ENCODE results near the gene LRP4. TPM values are rescaled to one million over a fixed set of nuclear protein-coding genes. Genes with fewer than 3 reads are reported as not detected.

Gene LRP4
- total and polyA plus RNA-seq, 2 of the 13 experiments (the other 11 are each of a cell fraction or from before 2014, with no cell fraction given): 4.7 to 13.3 TPM

- TF ChIP-seq ZNF124 (CRISPR knock-in tag; IDR thresholded peaks at IDR 0.05): peak; percentile 60
- peak; percentile 65; the same call in 1 of the 2 replicates for TF ChIP-seq HOXA9 (CRISPR knock-in tag; IDR thresholded peaks at IDR 0.05; ENCODE audit: borderline replicate concordance)
- TF ChIP-seq ELF4 (CRISPR knock-in tag; IDR thresholded peaks at IDR 0.05; ENCODE audit: borderline replicate concordance): no peak
- TF ChIP-seq KIAA2018 (CRISPR knock-in tag; IDR thresholded peaks at IDR 0.05; ENCODE audit: borderline replicate concordance): no peak
- TF ChIP-seq SMARCC2 (IDR thresholded peaks at IDR 0.05): no peak
- no peak for TF ChIP-seq ZNF572 (CRISPR knock-in tag; IDR thresholded peaks at IDR 0.05)
- no peak for TF ChIP-seq PRDM10 (CRISPR knock-in tag; IDR thresholded peaks at IDR 0.05; ENCODE audit: low read depth)
- TF ChIP-seq ZSCAN30 (CRISPR knock-in tag; IDR thresholded peaks at IDR 0.05): no peak
- TF ChIP-seq ZNF44 (CRISPR knock-in tag; IDR thresholded peaks at IDR 0.05): no peak
- TF ChIP-seq GZF1 (CRISPR knock-in tag; IDR thresholded peaks at IDR 0.05): 0 out of 2 replicates have a peak, but pooled peaks have one; percentile 40
- TF ChIP-seq ZNF883 (CRISPR knock-in tag; IDR thresholded peaks at IDR 0.05; ENCODE audit: not compliant biosample characterization): peak; percentile 61
- TF ChIP-seq PHF20 (CRISPR knock-in tag; IDR thresholded peaks at IDR 0.05): peak; percentile 75
- no peak for TF ChIP-seq ZNF10 (CRISPR knock-in tag; IDR thresholded peaks at IDR 0.05; ENCODE audit: borderline replicate concordance, low read depth)
- TF ChIP-seq ZNF800 (CRISPR knock-in tag; IDR thresholded peaks at IDR 0.05): peak; percentile 17; the same call in 1 of the 2 replicates
- no peak for TF ChIP-seq ZNF33B (CRISPR knock-in tag; IDR thresholded peaks at IDR 0.05)
These were observed 72.4 kb downstream of the LRP4 start, which contains the start of gene CKAP5 (continued) for GRCh38 chr11:46845740-46846509.

Measured in HepG2 (cell line).